ENCODE results near the gene RUNX2.

RUNX2 gene

GRCh38 chr6:45470131-45470738, 142.1 kb downstream of the RUNX2 start:
- no peak for DNase-seq (ENCODE audit: low spot score)
- TF ChIP-seq, protein P1, sequence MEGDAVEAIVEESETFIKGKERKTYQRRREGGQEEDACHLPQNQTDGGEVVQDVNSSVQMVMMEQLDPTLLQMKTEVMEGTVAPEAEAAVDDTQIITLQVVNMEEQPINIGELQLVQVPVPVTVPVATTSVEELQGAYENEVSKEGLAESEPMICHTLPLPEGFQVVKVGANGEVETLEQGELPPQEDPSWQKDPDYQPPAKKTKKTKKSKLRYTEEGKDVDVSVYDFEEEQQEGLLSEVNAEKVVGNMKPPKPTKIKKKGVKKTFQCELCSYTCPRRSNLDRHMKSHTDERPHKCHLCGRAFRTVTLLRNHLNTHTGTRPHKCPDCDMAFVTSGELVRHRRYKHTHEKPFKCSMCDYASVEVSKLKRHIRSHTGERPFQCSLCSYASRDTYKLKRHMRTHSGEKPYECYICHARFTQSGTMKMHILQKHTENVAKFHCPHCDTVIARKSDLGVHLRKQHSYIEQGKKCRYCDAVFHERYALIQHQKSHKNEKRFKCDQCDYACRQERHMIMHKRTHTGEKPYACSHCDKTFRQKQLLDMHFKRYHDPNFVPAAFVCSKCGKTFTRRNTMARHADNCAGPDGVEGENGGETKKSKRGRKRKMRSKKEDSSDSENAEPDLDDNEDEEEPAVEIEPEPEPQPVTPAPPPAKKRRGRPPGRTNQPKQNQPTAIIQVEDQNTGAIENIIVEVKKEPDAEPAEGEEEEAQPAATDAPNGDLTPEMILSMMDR (IDR thresholded peaks at IDR 0.05; ENCODE audit: extremely low read depth, missing control alignments), result no peak

DNA sequence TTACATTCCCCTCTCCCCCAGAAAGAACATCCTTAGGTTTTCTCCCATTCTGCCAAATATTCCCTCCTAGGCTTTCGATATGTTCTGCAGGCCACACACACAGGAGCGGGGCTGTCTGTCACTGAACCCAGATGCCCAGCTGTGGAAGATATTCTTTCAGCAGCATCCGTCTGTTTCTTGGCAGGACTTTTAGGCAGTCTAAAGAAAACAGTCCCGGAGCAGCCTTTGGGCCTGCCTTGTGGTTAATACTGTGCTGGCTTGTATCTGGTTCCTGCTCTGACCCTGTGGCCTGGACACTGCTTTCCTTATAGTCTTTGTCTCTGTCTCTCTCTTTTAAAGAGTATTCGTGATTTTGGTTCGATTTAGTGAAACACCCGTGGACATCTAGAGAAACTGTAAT, 144.3 kb downstream of the RUNX2 start:
- TF ChIP-seq, protein P1 (IDR thresholded peaks at IDR 0.05; ENCODE audit: extremely low read depth, missing control alignments), result no peak
- DNase-seq (ENCODE audit: low spot score), result no peak

- DNase-seq (ENCODE audit: low spot score), result no peak
- TF ChIP-seq, protein P1 (IDR thresholded peaks at IDR 0.05; ENCODE audit: extremely low read depth, missing control alignments), result no peak
Measured at GRCh38 chr6:45473121-45473993, 145.2 kb downstream of the RUNX2 start.

DNA sequence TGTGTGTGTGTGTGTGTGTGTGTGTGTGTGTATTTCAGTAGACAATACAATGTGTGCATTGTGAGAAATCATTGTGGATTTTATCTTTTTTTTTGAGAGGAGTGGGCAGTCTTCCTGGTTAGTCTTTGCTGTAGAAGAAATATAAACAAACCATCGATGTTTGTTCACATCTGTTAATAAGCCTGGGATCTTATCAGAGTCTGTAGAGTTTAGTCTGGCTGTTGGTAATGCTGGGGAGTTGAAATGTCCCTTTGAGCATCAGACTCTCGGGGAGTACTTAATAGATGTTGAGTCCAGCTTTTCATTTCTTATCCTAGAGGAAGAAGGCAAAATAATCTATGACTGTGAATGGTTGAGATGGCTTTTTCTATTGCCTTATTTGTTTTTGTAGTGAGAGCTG, 146.2 kb downstream of the RUNX2 start:
- TF ChIP-seq, protein P1 (IDR thresholded peaks at IDR 0.05; ENCODE audit: extremely low read depth, missing control alignments), result no peak
- no peak for DNase-seq (ENCODE audit: low spot score)

GRCh38 chr6:45476341-45476740, 148.2 kb downstream of the RUNX2 start:
- TF ChIP-seq, protein P1 (IDR thresholded peaks at IDR 0.05; ENCODE audit: extremely low read depth, missing control alignments), result no peak
- DNase-seq (ENCODE audit: low spot score), result no peak

GRCh38 chr6:45477278-45477677, 149.1 kb downstream of the RUNX2 start:
- DNase-seq (ENCODE audit: low spot score), result no peak
- TF ChIP-seq, protein P1 (IDR thresholded peaks at IDR 0.05; ENCODE audit: extremely low read depth, missing control alignments), result no peak

DNA sequence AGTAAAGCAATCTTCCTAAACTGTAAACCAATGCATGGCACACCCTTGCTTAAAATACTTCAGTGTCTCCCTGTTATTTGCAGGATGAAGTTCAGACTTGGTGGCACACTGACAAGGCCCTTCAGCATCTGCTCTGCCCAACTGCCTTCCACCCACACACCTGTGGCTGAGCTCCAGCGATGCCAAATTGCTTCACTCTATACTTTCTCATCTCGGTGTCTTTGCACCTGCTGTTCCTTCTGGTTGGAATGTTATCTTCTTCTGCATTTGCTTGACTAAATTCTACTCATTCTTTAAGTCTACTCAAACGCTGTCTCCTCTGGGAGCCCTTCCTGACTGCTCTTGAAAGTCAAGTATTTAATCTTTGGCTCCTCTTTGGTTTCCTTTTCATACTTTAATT, 149.7 kb downstream of the RUNX2 start:
- TF ChIP-seq, protein P1 (IDR thresholded peaks at IDR 0.05; ENCODE audit: extremely low read depth, missing control alignments), result no peak
- DNase-seq (ENCODE audit: low spot score), result no peak
